ENCODE data around the gene SHROOM1. TPM values are rescaled to one million over a fixed set of nuclear protein-coding genes. Genes with fewer than 3 reads are reported as not detected.

The SHROOM1 gene
- total RNA-seq, 1 experiment from 2014 or later, result 13.5 TPM

DNA sequence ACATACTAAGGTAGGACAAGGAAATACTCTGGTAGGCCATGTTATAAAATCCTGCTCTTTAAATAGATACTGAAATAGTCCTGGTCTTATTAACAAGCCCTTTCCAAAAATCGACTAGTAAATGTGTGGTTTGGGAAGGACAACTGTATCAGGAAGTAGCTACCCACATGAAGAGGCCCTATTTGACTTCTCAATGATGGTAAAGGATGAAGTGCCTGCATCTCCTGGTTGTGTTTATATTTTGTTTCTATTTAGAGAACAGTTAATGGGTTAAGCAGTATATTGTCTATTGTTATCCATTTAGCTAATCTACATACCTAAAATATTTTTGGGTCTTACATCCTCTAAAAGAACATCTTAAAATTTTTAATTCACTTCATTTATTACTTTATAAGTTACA lies 23.3 kb upstream of the SHROOM1 start:
- intact Hi-C loops (cut with micrococcal nuclease; ENCODE audit: unreplicated experiment) (no loop called here), in situ Hi-C loops (cut with HindIII; ENCODE audit: low pct_unique_long_range_greater_than_20kb, low sequenced_read_pairs) (no loop called here)
- POLR2A ChIA-PET, result no interaction called here

DNA sequence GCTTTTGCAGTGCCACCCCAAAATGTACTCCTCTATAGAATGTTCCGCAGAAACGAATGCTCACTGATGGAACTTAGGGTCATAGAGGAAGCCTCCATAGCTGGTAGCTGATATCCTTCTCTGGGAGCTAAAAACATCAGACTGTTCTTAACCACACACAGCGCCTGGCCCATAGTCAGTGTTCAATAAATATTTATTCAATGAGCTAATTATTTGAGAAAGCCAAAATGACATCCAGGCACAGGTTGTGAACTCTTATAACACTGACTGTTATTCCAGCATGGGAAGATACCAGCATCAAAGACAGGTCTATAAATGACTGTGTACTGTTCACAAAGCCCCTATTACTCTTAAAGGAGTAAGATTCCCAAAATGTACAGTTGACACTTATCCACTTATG lies 22.9 kb upstream of the SHROOM1 start:
- CTCF ChIA-PET, result no interaction called here
- TF ChIP-seq POLR2AphosphoS5 (IDR thresholded peaks at IDR 0.05; ENCODE audit: low read depth, low read length), result no peak
- TF ChIP-seq, protein P1, sequence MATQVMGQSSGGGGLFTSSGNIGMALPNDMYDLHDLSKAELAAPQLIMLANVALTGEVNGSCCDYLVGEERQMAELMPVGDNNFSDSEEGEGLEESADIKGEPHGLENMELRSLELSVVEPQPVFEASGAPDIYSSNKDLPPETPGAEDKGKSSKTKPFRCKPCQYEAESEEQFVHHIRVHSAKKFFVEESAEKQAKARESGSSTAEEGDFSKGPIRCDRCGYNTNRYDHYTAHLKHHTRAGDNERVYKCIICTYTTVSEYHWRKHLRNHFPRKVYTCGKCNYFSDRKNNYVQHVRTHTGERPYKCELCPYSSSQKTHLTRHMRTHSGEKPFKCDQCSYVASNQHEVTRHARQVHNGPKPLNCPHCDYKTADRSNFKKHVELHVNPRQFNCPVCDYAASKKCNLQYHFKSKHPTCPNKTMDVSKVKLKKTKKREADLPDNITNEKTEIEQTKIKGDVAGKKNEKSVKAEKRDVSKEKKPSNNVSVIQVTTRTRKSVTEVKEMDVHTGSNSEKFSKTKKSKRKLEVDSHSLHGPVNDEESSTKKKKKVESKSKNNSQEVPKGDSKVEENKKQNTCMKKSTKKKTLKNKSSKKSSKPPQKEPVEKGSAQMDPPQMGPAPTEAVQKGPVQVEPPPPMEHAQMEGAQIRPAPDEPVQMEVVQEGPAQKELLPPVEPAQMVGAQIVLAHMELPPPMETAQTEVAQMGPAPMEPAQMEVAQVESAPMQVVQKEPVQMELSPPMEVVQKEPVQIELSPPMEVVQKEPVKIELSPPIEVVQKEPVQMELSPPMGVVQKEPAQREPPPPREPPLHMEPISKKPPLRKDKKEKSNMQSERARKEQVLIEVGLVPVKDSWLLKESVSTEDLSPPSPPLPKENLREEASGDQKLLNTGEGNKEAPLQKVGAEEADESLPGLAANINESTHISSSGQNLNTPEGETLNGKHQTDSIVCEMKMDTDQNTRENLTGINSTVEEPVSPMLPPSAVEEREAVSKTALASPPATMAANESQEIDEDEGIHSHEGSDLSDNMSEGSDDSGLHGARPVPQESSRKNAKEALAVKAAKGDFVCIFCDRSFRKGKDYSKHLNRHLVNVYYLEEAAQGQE (IDR thresholded peaks at IDR 0.05; ENCODE audit: insufficient read depth in 1 of 2, low read depth in 2 of 2, low read length in 1 of 2), result no peak
- TF ChIP-seq TCF7L2 (IDR thresholded peaks at IDR 0.05; ENCODE audit: low read depth, low read length), result no peak
- TF ChIP-seq SIN3A (IDR thresholded peaks at IDR 0.05; ENCODE audit: borderline replicate concordance, insufficient read depth, low read depth, low read length), result no peak
- TF ChIP-seq, protein P2, sequence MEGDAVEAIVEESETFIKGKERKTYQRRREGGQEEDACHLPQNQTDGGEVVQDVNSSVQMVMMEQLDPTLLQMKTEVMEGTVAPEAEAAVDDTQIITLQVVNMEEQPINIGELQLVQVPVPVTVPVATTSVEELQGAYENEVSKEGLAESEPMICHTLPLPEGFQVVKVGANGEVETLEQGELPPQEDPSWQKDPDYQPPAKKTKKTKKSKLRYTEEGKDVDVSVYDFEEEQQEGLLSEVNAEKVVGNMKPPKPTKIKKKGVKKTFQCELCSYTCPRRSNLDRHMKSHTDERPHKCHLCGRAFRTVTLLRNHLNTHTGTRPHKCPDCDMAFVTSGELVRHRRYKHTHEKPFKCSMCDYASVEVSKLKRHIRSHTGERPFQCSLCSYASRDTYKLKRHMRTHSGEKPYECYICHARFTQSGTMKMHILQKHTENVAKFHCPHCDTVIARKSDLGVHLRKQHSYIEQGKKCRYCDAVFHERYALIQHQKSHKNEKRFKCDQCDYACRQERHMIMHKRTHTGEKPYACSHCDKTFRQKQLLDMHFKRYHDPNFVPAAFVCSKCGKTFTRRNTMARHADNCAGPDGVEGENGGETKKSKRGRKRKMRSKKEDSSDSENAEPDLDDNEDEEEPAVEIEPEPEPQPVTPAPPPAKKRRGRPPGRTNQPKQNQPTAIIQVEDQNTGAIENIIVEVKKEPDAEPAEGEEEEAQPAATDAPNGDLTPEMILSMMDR (IDR thresholded peaks at IDR 0.05), result no peak
- DNase-seq (ENCODE audit: low read depth, low spot score), result no peak
- intact Hi-C loops (cut with micrococcal nuclease; ENCODE audit: unreplicated experiment) (no loop called here), in situ Hi-C loops (cut with HindIII; ENCODE audit: low pct_unique_long_range_greater_than_20kb, low sequenced_read_pairs) (no loop called here)
- no peaks in the 10 kb centered on the region for H3K9me3 ChIP-seq (ENCODE audit: control insufficient read depth, insufficient read depth, low read depth, low read length)
- ATAC-seq, result no peak
- no peaks in the 10 kb centered on the region for H3K4me1 ChIP-seq (ENCODE audit: control insufficient read depth, insufficient read depth, low read length)
- H3K27ac ChIP-seq (ENCODE audit: low read length), result no peak overlapping the region
- no peaks in the 10 kb centered on the region for H3K36me3 ChIP-seq (ENCODE audit: control insufficient read depth, insufficient read depth, low read length)
- POLR2A ChIA-PET, result no interaction called here
- no peaks in the 10 kb centered on the region for H3K27me3 ChIP-seq (ENCODE audit: control insufficient read depth, insufficient read depth, low read length)
- no peak overlapping the region for H3K4me3 ChIP-seq (ENCODE audit: low read depth in 2 of 2, low read length in 2 of 2)
- BruUV-seq (replicated peaks), result no TSS peak

More for the DNA sequence above, 23.3 kb upstream of the SHROOM1 start:
- Histone ChIP-seq H3K9me3 (ENCODE audit: control insufficient read depth, insufficient read depth, low read depth, low read length) (no peaks in the 10 kb centered on the region), H3K27me3 (ENCODE audit: control insufficient read depth, insufficient read depth, low read length) (no peaks in the 10 kb centered on the region), H3K27ac (ENCODE audit: low read length) (no peak overlapping the region), H3K4me1 (ENCODE audit: control insufficient read depth, insufficient read depth, low read length) (no peaks in the 10 kb centered on the region), H3K4me3 (ENCODE audit: low read depth in 2 of 2, low read length in 2 of 2) (no peak overlapping the region), H3K36me3 (ENCODE audit: control insufficient read depth, insufficient read depth, low read length) (no peaks in the 10 kb centered on the region)
- CTCF ChIA-PET, result no interaction called here
- ATAC-seq, result no peak
- TF ChIP-seq, protein P2 (IDR thresholded peaks at IDR 0.05), result no peak
- TF ChIP-seq TCF7L2 (IDR thresholded peaks at IDR 0.05; ENCODE audit: low read depth, low read length), result no peak
- TF ChIP-seq, protein P1 (IDR thresholded peaks at IDR 0.05; ENCODE audit: insufficient read depth in 1 of 2, low read depth in 2 of 2, low read length in 1 of 2), result no peak
- TF ChIP-seq POLR2AphosphoS5 (IDR thresholded peaks at IDR 0.05; ENCODE audit: low read depth, low read length), result no peak
- no peak for TF ChIP-seq SIN3A (IDR thresholded peaks at IDR 0.05; ENCODE audit: borderline replicate concordance, insufficient read depth, low read depth, low read length)
- BruUV-seq (replicated peaks), result no TSS peak
- DNase-seq (ENCODE audit: low read depth, low spot score), result no peak
